ENCODE data around the gene NAV2.
"Not testable (repeated sequence)": the region's sequence is repeated elsewhere in the genome, so short reads cannot be mapped to it uniquely, and the experiment has no call there.

DNA sequence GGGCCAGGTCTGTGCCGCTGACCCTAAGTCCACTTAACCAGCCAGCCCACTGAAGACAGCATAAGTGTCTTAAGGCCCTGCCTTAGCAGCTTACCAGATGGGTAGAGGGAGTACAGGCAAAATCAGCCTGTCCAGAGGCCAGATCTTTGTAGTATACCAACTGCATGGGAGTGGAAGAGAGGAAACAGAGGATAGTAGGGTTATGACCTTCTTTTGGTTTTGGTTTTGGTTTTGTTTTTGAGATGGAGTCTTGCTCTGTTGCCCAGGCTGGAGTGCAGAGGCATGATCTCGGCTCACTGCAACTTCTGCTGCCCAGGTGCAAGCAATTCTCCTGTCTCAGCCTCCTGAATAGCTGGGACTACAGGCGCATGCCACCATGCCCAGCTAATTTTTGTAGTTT is 371.2 kb downstream of the NAV2 start:
- TF ChIP-seq, protein P1, sequence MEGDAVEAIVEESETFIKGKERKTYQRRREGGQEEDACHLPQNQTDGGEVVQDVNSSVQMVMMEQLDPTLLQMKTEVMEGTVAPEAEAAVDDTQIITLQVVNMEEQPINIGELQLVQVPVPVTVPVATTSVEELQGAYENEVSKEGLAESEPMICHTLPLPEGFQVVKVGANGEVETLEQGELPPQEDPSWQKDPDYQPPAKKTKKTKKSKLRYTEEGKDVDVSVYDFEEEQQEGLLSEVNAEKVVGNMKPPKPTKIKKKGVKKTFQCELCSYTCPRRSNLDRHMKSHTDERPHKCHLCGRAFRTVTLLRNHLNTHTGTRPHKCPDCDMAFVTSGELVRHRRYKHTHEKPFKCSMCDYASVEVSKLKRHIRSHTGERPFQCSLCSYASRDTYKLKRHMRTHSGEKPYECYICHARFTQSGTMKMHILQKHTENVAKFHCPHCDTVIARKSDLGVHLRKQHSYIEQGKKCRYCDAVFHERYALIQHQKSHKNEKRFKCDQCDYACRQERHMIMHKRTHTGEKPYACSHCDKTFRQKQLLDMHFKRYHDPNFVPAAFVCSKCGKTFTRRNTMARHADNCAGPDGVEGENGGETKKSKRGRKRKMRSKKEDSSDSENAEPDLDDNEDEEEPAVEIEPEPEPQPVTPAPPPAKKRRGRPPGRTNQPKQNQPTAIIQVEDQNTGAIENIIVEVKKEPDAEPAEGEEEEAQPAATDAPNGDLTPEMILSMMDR (IDR thresholded peaks at IDR 0.05; ENCODE audit: low read length): not testable (repeated sequence)
- not testable (repeated sequence) for TF ChIP-seq EZH2 (optimal IDR thresholded peaks at IDR 0.05; ENCODE audit: low read depth, low read length); EZH2phosphoT487 (IDR thresholded peaks at IDR 0.05; ENCODE audit: low read length)
